Measurements from ENCODE around the gene PRPSAP1. TPM values are rescaled to one million over a fixed set of nuclear protein-coding genes. Genes with fewer than 3 reads are reported as not detected.

Gene PRPSAP1
- total and polyA plus RNA-seq, 2 of the 8 experiments (the other 6 are each of a cell fraction or from before 2014, with no cell fraction given): 32.0 to 54.2 TPM

DNA sequence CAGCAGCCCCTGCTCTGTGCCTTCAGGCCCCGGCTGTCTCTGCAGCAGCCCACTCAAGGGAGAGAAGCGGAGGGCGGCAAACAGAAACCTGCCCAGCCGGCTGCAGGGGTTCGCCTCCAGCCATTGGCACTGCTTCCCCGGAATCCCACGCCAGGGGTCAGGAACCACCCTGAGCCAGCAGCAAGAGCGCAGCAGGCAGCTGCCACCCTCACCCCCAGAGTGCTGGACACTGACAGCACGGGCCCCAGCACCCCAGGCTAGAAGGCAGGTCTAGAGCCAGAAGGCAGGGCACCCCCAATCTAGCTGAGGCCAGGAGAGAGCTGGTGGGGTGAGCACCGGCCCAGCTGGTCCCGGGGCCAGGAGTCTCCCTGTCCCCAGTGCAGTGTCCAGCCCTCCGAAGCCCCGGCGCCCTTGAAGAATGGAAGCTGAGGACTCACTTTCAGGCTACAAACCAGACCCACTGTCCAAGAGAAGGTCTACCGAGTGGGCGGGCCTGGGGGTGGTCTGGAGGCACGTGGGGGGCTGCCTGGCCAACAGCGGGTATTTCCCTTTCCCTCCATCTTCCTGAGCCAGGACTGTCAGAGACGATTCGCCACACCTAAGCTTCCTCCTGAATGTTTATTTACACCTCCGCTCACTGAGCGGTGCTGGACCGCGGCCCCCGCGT, 80.1 kb downstream of the PRPSAP1 start (continued):
- TF ChIP-seq, protein P1, sequence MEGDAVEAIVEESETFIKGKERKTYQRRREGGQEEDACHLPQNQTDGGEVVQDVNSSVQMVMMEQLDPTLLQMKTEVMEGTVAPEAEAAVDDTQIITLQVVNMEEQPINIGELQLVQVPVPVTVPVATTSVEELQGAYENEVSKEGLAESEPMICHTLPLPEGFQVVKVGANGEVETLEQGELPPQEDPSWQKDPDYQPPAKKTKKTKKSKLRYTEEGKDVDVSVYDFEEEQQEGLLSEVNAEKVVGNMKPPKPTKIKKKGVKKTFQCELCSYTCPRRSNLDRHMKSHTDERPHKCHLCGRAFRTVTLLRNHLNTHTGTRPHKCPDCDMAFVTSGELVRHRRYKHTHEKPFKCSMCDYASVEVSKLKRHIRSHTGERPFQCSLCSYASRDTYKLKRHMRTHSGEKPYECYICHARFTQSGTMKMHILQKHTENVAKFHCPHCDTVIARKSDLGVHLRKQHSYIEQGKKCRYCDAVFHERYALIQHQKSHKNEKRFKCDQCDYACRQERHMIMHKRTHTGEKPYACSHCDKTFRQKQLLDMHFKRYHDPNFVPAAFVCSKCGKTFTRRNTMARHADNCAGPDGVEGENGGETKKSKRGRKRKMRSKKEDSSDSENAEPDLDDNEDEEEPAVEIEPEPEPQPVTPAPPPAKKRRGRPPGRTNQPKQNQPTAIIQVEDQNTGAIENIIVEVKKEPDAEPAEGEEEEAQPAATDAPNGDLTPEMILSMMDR (IDR thresholded peaks at IDR 0.05; ENCODE audit: control extremely low read depth in 1 of 3, insufficient read depth in 1 of 3, low read depth in 1 of 3, low read length in 3 of 3): no peak
- no peak for TF ChIP-seq CREB1 (IDR thresholded peaks at IDR 0.05)
- no peak for TF ChIP-seq YY1 (IDR thresholded peaks at IDR 0.05; ENCODE audit: low read depth, low read length)
- TF ChIP-seq NANOG (IDR thresholded peaks at IDR 0.05; ENCODE audit: insufficient read depth, low read depth, low read length, poor library complexity, severe bottlenecking): no peak
- no peak for TF ChIP-seq HDAC6 (IDR thresholded peaks at IDR 0.05; ENCODE audit: low read depth, low read length)
- TF ChIP-seq POU5F1 (IDR thresholded peaks at IDR 0.05; ENCODE audit: low read depth, low read length): no peak
- TF ChIP-seq TCF12 (IDR thresholded peaks at IDR 0.05; ENCODE audit: low read depth, low read length): no peak
